GM19463 (cell line): Measurements from ENCODE around the gene MSGN1.
A peak's percentile ranks its signal among the peaks of the same experiment; 100 is the strongest.

Source experiments
- ATAC-seq: cut with Tn5 transposase; IDR thresholded peaks from one replicate; pipeline ENCODE4 v1.9.1; 2021; ENCODE audit warnings: mild to moderate bottlenecking, moderate library complexity; ENCODE audit not compliant: unreplicated experiment

MSGN1 gene, protein sequence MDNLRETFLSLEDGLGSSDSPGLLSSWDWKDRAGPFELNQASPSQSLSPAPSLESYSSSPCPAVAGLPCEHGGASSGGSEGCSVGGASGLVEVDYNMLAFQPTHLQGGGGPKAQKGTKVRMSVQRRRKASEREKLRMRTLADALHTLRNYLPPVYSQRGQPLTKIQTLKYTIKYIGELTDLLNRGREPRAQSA

DNA sequence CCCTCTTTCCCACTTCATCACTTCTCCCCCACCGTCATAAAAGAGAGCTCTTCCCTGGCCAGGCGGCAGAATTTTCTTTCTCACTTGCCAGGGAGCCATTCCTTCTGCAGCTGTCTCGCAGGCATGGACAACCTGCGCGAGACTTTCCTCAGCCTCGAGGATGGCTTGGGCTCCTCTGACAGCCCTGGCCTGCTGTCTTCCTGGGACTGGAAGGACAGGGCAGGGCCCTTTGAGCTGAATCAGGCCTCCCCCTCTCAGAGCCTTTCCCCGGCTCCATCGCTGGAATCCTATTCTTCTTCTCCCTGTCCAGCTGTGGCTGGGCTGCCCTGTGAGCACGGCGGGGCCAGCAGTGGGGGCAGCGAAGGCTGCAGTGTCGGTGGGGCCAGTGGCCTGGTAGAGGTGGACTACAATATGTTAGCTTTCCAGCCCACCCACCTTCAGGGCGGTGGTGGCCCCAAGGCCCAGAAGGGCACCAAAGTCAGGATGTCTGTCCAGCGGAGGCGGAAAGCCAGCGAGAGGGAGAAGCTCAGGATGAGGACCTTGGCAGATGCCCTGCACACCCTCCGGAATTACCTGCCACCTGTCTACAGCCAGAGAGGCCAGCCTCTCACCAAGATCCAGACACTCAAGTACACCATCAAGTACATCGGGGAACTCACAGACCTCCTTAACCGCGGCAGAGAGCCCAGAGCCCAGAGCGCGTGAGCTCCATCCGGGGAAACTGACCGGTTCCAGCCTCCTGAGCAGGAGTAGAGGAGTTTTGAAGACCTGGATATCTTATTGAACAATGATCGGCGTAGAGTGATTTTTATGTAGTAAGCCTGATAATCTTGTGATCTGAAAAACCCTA lies at the start of gene MSGN1:
Gene MSGN1 (plus strand): TSS at position 65 of the 850 bp plus-strand sequence. CDS start 59 bp downstream, at position 124.
- no peak for ATAC-seq

DNA sequence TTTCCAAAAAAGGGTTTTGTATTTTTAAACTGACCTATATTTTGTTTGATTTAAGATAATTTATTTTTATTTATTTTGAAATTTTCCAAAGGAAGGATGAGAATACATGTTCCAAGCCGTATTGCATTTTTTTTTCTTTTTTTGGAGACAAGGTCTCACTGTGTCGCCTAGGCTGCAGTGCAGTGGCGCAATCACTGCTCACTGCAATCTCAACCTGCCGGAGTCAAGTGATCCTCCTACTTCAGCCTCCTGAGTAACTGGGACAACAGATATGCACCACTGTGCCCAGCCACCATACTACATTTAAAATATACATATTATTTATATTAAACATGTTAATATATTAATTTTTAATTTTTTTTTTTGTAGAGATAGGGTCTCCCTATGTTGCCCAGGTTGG lies 47.4 kb upstream of the MSGN1 start:
- no peak for ATAC-seq

DNA sequence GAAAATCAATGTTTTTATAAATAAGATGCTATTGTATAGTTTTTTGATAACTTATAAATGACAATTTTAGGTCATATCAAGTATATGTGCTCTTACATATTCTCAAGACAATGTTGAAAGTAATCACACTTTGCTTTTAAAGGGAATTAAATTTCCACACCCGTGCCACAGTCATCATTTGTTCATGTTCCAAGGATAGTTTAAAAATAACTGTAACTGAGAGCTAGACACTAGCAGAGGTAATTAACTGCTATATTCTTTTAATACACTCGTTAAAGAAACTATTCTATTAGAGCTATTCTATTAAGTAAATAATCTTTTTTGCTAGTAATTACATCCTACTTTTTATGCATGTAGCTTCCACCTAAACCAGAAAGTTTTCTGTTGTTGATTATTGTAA lies 44.3 kb upstream of the MSGN1 start:
- ATAC-seq, result no peak

DNA sequence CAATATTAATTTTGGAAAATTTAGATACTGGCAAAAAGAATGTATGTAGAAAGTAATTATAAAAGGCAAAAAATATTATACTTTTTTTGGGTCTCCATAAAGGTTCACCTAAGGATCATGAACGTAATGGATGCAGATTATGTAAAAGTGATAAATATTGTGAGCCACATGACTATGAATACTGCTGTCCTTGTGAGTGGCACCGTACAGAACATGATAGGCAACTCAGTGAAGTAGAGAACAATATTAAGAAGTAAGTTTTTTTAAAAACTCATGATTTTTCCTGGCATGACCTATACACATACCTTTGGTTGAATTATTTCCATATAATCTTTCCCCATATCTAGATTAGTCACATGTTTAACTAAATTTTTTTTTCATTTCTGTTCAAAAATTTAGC lies 43.7 kb upstream of the MSGN1 start:
- ATAC-seq, result no peak

DNA sequence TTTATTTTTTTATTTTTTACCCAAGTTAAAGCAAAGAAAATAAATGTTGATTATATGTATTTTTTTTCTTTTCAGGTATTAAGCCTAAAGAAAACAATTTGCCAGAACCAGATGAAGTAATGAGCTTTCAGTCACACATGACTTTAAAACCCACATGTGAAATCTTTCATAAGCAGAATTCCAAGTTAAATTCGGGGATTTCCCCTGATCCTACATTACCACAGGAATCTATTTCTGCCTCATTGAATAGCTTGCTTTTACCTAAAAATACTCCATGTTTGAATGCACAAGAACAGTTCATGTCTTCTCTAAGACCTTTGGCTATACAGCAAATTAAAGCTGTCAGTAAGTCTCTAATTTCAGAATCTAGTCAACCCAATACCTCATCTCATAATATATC lies 35.7 kb upstream of the MSGN1 start:
- ATAC-seq, result no peak

DNA sequence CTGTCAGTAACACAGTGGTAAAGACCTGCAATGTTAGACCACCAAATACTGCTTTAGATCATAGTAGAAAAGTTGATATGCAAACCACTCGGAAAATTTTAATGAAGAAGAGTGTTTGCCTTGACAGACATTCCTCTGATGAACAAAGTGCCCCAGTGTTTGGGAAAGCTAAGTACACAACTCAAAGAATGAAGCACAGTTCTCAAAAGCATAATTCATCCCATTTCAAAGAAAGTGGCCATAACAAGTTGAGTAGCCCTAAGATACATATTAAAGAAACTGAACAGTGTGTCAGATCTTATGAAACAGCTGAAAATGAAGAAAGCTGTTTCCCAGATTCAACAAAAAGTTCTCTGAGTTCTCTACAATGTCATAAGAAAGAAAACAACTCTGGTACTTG lies 34.8 kb upstream of the MSGN1 start:
- ATAC-seq, result no peak

DNA sequence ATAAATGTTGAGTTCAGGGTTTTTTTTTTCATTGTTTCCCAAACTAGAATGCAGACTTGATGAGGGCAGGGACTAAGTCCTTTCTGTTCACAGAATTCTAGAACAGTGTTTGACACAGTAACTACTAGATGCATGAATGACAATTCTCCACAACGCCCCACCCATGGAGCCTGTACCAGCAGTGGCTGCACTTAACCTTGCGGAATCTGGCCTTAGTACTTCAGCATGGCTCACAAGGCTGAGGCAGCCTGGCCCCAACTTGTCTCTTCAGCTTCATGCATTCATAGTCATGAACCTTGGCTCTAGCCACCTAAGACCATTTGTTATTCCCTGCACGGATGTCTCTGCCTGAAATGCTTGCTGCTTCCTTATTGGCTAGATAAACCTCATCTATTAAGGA lies 29.5 kb upstream of the MSGN1 start:
- ATAC-seq, result no peak

DNA sequence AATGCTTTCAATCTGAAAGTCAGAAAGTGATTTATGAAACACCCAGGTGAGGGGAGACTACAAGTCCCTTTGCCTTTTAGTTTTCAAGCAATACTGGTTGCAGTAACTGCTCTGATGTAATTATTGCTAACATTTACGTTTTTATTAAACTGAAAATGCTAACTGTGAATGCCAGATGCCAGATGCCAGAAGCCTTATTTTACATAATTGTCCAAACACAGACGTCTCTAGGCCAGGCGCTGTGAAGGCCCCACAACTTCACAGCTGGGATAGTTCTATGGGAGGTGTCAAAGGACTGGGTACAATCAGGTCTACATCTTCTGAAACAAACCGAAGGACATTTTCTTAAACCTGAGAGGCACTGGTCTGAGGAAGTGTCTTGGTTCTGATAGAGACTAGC lies 27.5 kb upstream of the MSGN1 start:
- no peak for ATAC-seq

DNA sequence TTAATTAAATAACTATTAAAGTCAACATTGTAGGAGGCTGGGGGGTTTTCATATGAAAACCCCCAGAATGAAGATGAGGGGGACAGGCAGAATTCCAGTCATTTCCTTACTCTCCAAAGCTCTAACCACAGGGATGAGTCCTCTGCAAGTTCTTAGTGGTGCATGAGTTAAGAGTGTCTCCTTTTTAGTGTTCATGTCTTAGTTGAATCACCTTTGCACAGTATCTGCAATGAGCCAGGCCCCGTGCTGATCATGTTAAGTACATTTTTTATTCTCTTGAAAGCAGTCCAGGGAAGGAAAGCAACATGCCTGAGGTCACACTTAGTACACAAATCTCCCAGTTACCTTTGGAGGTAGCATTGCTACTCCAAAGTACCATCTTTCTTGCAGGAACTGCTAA lies 25.7 kb upstream of the MSGN1 start:
- no peak for ATAC-seq

DNA sequence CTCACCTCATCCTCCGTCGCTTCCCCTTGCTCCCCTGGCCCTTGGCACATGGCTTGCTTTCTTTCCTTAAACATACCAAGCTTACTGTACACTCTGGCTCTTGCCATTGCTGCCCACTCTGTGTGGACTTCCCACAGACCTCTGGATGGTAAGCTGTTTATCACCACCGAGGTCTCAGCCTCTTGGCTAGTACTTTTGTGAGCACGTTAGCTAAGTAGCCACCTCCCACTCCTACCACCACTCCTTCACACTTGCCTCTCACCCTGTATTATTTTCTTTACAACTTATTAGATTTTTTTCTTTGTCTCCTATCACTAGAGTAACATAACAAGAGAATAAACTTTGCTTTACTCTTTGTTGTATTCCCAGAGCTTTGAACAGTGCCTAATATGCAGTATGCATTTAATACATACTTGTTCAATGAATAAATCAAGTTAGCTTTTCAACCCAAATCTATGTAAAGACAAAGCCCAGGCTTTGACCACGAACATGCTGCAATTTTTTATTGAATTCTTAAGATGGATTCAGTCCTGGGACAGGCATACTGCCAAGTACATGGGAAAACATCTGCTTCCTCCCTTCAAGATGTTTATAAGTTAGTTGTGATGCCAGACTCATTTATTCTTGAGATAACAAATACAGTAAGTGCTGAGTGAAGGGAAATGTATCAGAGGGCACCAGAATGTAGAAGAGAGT lies 25.0 kb upstream of the MSGN1 start:
- ATAC-seq, result no peak

DNA sequence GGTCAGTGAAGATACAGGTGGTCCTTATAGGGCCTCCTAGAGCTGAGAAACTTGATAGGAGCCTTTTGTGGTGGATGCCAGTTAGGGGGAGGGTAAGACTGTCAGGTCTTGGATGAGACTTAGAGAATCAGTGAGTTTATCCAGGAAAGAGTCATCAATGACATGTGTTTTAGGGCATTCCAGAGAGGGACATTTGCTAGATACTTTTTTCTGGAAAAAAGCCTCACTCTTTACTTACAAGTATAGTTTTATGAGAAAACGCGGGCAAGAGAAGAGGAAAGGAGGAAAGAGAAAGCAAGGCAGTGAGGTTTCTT lies 24.5 kb upstream of the MSGN1 start:
- no peak for ATAC-seq

DNA sequence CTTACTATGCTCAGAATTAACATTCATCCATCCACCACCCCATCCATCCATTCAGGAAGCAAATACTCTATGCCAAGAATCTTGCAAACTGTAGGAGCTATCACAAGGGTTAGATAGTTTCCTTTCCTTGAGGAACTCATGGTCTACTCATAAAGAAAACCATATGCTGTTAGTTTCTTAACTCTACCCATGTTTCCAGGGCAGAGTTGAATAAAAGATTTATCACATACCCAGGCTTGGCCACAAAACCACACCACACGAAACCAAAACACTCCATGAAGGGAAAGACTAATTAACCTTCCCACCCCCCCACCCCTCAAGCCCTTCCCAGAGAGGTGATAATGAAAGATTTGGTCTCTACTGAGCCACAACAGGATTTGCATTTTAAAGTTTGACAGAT lies 23.7 kb upstream of the MSGN1 start:
- ATAC-seq, result peak; percentile 58

DNA sequence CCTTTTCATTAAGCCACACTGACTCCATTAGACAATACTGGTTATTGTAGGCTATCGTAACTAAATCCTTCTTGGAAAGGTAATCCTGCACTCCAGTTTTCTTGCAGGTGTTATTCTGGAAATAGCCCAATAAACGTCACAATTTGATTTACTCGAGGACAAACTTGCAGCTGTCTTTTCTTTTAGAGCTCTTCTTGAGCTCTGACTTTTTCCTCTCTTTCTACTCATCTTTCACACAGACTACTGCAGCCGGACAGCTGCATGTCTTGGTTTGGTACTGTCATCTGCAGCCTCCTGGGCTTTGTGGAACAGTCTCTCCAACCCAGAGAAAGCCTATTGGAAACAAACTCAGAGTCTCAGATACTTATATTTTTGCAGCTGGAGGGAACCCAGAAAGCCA lies 23.0 kb upstream of the MSGN1 start:
- no peak for ATAC-seq

DNA sequence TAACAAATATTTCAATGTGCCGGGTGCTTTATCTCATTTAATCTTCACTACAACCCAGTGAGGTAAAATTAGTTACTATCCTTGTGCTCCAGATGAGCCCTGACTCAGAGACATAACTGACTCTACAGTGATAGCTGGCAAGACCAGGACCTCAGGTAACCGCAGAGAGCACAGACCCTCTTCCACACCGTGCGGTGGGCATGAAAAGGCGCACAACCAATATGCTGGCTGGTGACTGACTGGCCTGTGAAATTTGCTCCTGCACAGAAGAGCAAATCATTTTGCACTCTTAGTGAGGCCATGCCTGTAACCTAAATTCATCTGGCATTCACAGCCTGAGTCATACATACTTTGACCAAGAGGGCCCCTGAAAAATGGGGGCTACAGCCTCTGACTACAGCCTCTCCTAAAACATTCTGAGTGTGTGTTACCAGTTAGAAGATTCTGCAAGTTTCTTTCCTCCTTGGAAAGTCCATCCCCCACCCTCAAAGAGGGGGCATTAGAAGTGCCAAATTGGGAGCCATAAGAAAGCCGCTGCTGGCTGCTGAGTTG lies 22.4 kb upstream of the MSGN1 start:
- ATAC-seq, result no peak

DNA sequence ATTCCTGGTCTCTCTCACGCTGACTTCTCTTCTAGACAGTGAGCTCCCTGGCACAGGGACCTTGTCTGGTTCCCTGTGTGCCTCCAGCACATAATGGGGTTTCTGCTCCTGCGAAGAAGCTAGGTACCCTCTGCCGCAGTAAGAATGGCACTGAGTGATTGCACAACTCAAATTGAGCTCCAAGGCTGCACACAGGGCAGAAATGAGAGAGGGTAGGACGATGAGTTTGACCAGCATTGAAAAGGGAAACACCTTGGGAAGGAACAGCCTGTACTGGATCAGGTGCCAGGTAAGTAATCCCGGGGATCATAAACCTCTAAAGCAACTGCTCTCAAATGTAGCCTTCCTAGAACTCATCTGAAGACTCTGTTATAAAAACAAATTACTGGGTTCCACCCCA lies 21.0 kb upstream of the MSGN1 start:
- no peak for ATAC-seq

DNA sequence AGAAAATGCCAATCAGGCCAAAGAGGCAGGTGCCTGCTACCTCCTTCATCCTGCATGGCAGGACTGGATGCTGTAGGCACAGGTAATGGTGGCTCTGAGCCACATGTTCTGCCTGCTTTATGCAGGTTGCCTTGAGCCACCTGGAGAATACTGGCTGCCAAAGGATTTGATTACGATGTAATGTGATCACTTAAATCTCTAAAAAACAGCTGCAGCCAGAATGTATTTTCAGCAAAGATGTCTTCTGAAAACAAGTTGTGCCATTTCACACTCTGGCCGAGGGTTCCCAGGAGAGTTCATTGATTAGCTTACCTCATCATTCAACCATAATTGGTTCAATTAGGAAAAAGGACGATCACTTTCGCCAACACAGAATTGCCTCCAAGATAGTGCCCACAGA lies 17.9 kb upstream of the MSGN1 start:
- ATAC-seq, result no peak

DNA sequence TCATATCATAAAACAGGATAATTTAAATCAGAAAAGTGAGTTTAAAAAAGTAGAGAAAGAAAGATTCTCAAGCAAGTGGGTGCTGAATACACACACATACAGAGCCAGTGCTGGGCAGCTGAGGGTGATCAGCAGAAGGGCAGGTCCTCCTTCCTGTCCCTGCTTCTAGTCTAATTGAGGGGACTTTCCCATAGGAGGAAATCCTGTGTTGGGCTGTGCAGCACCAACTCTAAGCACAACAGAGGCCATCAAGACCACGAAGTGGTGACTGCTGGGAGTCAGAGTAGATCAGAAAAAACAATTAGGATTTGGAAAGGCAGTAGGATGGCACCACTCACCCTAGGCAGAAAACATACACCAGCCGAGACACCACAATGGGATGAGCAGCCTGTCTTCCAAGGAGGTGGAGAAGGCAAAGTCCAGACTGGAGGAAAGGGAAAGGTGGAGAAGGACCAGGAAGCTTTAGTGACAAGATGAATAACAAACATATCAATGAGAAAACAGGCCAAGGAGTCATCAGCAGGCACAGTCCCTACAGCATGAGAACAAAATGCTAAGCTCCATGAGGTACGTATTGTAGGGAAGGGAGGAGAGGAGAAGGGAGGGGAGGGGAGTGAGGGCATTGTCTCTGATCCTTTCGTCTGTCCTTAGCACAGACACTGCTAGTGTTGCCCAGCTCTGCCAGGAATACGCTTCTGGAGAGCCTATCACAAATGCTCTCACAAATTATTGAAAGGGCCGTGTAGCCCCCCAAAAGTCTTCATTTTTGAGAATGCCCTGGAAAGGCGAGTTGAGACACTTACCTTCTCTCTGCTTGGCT lies 16.7 kb upstream of the MSGN1 start:
- no peak for ATAC-seq

DNA sequence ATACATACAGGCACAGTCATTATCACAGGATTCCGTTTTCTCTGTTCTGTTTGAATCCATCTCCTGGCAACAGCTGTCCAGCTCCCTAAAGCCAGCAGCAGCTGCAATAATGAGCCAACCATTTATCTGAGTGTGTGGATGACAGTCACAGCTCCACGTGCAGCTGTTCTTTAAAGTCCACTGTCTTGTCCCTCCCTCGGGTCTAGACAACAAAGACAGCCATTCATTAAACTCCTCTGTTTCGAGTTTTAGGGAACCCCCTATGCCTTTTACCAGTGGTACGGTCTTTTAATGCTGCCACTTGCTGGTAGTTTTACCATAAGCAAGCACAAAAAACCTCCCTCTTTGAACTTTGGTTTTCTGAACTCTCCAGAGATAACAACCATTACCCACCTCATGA lies 16.0 kb upstream of the MSGN1 start:
- ATAC-seq, result peak; percentile 46

DNA sequence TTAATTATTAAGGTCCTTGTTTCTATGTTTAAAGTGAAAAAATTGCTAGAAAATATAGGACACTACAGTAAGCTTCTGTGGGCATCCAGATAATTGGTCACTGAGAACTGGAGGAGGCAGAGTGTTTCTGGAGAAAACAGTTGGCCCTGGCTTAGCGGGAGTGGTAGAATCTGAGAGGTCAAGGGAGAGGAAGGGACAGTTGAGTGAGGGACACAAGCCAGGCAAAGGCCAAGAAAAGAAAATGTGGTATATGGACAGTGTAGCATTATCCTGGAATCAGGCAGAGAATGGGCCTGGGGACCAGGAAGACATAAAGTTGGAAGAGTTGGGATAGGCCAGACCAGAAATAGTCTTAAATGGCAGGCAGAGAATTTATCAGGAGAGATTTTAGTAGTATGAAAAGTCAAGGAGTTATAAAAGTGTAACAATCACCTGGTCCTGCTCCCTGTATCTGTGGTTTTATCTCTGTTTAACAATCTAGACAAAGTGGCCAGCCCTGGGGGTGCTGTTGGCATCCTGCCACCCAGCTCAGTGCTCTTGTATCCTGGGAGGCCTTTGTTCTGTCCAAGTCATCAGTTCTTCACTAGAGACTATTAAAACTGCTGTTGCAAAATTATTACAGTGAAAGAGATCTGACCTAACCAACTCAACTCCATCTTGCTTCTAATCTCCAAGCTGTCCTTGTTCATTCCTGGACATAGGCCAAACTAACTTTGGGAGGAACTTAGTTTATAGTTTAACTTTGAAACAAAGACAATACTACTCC lies 15.4 kb upstream of the MSGN1 start:
- ATAC-seq, result no peak

DNA sequence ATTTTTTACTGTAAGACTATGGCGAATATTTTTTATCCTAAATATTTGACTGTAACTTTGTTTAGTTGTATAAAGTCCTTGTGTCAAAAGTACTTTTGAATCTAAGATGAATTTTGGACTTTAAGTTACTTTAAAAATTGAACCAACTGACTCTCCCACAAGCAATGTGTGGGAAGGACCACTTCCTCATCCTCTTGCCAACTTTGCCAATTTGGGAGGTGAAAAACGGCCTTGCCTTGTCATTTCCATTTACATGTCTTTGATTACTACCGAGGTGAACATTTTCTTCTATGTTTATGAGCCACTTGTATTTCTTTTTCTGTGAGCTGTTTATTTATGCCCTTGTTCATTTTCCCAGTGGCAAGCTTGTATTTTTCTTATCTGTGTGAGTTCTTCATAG lies 12.8 kb upstream of the MSGN1 start:
- no peak for ATAC-seq
